Effector CD4-positive, alpha-beta T cell (primary cell): ENCODE data around the gene IGFBP7. TPM values are rescaled to one million over a fixed set of nuclear protein-coding genes. Genes with fewer than 3 reads are reported as not detected.

Experiments
- DNase-seq: peaks from one replicate; pipeline ENCODE4 v3.0.0-alpha.2; 2020
- total RNA-seq: gene quantifications from one replicate; lab custom pipeline; 2026; lab: John Stamatoyannopoulos, UW

The IGFBP7 gene, protein sequence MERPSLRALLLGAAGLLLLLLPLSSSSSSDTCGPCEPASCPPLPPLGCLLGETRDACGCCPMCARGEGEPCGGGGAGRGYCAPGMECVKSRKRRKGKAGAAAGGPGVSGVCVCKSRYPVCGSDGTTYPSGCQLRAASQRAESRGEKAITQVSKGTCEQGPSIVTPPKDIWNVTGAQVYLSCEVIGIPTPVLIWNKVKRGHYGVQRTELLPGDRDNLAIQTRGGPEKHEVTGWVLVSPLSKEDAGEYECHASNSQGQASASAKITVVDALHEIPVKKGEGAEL
- total RNA-seq: not detected

GRCh38 chr4:57109847-57110639 lies at the start of gene IGFBP7:
Gene IGFBP7 (minus strand): TSS chr4:57110385. CDS start chr4:57110351, 34 bp downstream.
- DNase-seq: no peak

- DNase-seq: no peak
Measured at GRCh38 chr4:57159866-57160265, 49.7 kb upstream of the IGFBP7 start.

DNA sequence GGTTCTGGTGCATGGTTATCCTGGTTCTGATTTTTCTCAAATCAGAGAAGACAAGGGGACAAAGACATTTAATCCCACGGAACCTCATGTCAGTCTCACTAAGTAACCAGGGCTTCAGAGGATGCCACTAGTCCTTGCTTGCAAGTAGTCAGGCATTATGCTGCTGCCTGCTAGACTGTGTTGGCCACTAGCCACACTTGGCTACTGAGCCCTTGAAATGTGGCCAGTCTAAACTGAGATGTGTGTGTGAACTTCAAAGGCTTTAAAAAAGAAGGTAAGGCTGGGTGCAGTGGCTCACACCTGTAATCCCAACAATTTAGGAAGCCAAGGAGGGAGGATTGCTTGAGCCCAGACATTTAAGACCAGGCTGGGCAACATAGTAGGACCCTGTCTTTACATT lies 48.6 kb upstream of the IGFBP7 start:
- DNase-seq: no peak

DNA sequence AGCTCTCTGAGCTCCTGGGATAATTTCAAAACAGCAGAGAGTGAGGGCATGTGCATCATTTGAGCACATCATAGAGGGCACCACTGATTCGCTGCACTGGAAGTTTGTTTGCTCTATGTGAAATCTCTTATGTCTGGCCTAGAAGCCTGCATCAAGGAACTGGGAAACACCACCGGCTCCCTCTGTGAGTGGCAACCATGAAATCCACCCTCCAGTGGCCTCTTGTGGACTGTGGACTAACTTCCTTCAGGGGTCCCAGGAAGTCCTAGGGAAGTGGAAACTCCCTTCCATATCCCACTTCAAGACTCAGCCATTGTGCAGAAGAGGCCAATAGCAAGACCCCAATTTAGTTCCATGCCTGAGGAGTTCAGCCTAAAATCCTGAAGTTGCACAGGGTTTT lies 48.0 kb upstream of the IGFBP7 start:
- no peak for DNase-seq

GRCh38 chr4:57157596-57158137 lies 47.5 kb upstream of the IGFBP7 start:
- DNase-seq: no peak

GRCh38 chr4:57156242-57156990 lies 46.2 kb upstream of the IGFBP7 start:
- DNase-seq: no peak

- no peak for DNase-seq
Measured at GRCh38 chr4:57154926-57155325, 44.7 kb upstream of the IGFBP7 start.

DNA sequence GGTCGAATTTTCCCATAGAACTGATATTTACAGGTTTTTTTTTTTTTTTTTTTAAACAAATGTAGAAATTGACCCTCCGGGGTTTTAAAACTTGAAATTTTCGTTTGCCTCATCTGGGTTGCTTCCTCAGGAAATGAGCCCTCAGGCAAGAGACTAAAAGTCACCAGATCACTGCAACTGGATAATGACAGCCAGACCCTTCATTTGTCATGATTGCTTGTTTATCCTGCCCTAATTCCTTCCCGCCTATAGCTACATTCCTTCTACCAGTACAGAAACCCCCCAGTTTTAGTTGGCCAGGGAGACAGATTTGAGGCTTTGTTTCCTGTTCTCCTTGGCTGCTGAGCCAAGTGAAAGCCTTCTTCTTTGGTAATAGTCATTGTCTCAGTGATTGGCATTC lies 44.0 kb upstream of the IGFBP7 start:
- no peak for DNase-seq

DNA sequence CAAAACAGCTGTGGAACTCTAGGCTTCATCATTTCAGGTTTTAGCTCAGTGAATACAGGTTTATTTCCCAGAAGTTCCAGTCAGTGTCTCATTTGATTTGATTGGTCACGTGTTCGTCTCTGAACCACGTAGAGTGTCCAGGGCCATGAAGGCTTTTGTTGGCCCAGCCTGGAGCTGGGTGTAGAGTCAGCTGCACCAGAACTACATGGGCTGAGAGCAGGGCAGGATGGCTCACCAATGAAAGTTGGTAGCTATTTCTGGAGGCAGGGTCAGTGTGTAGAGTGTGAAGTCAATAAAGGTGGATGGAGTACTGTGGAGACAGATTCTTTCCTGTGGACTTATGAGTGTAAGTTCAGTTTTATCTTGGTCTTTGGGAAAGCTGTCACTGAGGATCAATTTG lies 43.0 kb upstream of the IGFBP7 start:
- DNase-seq: no peak

GRCh38 chr4:57151481-57151880 lies 41.3 kb upstream of the IGFBP7 start:
- DNase-seq: no peak

GRCh38 chr4:57149833-57150232 lies 39.6 kb upstream of the IGFBP7 start:
- DNase-seq: no peak

DNA sequence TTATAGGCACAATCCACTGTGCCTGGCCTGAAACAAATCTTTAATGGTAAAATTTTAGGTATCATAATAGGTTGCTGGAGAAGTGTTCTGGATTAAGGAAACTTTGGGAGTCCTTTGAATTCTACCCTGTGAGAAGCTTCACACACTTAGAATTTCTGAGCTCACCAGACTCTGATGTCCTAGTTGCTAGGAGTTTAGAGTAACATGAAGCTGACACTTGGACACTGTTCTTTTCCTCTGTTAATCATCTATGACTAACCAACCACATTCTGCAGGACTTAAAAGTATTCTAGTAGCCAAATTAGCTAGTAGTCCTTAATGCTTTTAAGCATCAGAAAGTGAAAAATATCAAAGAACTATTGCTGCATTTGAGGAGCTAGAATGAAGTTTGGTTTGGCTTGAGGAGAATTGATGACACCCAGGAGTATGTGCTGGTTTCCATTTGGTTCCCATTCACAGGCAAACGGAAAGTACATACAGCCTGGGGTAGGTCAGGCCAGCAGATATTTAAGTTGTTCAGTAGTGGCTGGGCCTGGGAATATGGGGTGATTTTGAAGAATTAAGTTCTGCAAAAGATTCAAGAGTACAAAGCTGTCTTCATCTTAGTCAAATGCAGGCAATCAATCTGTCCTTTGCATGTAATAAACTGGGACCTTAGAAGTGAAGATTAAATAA lies 38.8 kb upstream of the IGFBP7 start:
- DNase-seq: no peak

- DNase-seq: no peak
Measured at GRCh38 chr4:57148177-57148576, 38.0 kb upstream of the IGFBP7 start.

DNA sequence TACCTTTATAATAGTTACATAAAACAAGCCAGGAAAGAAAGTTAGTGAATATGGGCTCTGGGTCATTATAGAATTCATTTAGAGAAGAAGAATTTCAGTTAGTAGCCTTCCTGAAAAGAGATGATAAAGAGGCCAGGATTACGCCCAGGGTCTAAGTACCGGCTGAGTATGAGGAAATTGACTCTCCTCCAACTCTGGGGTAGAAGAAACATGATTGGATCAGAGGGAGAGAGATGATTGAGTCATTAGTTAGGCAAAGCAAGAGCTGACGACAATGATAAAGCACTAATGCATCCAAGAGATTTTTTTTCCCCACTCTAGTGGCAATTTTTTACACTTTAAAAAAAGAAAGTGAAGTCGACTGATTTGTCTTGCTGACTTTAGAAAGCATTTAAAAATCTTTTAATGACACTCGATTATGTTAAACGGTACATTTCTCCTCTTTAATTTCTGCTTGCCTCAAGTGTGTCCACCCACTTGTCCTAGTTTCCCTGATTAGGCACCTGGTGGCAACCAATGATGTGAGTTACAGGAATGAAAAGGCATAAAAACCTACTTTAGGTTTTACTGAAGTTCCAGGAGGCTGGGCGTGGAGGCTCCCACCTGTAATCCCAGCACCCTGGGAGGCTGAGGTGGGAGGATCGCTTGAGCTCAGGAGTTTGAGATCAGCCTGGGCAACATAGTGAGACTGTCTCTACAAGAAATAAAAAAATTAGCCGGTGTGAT lies 37.3 kb upstream of the IGFBP7 start:
- DNase-seq: no peak

- DNase-seq: no peak
Measured at GRCh38 chr4:57146444-57146843, 36.3 kb upstream of the IGFBP7 start.

- DNase-seq: no peak
Measured at GRCh38 chr4:57144466-57144865, 34.3 kb upstream of the IGFBP7 start.

GRCh38 chr4:57139783-57140182 lies 29.6 kb upstream of the IGFBP7 start:
- DNase-seq: no peak

GRCh38 chr4:57137261-57137660 lies 27.1 kb upstream of the IGFBP7 start:
- DNase-seq: no peak

DNA sequence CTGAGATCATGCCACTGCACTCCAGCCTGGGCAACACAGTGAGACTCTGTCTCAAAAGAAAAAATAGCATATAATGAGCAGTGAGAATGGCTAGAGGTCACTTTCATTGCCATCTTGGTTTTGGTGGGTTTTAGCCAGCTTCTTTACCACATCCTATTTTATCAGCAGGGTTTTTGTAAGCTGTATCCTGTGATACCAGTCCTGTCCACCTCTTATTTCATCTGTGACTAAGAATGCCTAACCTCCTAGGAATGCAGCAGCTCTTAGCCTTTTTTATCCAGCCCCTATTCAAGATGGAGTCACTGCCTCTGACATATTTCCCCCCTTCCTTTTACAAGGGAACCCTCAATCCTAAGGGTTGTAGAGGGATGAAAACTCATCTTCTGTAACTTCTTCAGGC lies 26.1 kb upstream of the IGFBP7 start:
- no peak for DNase-seq

DNA sequence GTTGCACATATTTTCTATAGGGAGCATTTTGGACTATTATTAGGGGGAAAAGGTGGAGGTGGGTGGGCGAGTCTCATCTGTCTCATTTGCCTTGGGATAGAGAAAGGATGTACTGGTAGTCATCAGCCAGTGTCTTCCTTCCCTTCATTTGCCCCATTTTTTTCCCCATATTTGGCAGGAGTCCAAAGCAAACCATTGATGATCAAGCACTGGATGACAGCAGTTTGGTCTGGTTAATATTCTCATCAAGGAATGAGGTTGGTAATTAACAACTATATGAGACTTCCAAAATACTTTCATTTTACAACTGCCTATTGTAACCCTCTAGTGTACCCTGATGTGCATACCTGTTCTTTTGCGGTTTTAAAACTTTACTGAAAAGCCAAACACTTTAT lies 22.6 kb upstream of the IGFBP7 start:
- DNase-seq: no peak

DNA sequence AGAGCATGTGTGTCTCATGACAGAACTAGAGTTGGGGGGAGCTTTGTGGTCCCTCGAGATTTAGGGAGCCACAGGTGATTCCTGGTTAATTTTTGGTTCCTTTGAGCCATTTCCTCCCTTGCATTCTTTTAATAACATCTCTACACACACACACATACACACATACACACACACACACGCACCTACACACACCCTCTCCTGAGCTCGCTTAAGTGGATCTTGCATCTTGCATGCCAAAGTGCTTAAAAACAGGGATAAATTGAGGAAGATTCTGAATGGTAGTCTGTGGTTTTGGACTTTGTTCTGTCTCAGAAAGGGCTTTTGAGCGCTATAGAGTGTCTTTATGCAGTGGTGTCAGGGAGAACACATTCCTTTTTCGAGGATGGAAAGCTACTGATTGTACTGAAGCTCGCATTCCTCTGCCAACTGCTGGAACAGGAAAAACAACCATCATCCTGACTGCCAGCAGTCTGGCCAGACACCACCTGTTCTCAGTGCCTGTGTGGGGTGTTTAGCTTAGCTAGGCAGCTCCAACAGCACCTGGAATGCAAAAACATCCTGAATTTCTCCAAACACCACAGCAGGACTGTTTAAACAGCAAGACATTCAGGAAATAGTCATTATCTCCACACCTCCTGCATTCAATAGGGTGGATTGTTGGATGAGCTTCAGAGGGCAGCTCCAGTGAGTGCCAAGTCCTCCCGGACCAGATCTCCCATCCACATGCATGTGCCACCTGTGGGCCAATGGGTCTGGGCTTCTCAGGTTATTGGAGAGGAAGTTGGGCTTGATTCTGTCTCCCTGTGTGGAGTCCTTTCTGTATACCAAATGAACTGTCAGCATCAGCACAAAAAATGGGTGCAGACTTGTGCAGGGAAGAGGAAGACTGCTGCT lies 21.9 kb upstream of the IGFBP7 start:
- no peak for DNase-seq
